GM03348 (cell line): ENCODE results near the gene RAMP2.

Experiments used
- DNase-seq: peaks from one replicate; pipeline ENCODE4 v3.0.0; 2012; ENCODE audit warnings: low spot score

Gene RAMP2

DNA sequence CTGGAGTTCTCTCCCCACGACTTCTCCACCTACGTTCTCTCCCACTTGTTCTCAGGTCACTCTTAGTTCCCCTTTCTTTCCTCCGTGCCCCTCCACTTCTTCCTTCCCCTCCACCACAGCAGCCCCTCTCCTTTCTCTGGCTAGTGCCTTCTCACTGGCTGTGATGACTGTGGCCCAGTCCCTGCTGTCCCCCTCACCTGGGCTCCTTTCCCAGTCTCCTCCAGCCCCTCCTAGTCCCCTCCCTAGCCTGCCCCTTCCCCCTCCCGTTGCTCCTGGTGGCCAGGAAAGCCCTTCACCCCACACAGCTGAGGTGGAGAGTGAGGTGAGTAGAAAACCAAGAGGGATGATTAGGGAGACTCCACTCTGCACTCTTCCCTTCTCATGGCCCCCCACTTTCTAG is 34.0 kb downstream of the RAMP2 start:
- DNase-seq: no peak

DNA sequence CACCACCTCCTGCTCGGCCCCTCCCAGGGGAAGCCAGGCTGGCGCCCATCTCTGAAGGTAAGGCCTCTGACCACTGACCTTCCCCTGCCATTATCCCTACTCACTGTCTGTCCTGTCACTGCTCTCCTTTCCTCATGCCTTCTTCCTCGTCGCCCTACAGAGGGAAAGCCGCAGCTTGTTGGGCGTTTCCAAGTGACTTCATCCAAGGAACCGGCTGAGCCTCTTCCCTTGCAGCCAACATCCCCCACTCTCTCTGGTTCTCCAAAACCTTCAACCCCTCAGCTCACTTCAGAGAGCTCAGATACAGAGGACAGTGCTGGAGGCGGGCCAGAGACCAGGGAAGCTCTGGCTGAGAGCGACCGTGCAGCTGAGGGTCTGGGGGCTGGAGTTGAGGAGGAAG is 34.4 kb downstream of the RAMP2 start:
- no peak for DNase-seq

DNA sequence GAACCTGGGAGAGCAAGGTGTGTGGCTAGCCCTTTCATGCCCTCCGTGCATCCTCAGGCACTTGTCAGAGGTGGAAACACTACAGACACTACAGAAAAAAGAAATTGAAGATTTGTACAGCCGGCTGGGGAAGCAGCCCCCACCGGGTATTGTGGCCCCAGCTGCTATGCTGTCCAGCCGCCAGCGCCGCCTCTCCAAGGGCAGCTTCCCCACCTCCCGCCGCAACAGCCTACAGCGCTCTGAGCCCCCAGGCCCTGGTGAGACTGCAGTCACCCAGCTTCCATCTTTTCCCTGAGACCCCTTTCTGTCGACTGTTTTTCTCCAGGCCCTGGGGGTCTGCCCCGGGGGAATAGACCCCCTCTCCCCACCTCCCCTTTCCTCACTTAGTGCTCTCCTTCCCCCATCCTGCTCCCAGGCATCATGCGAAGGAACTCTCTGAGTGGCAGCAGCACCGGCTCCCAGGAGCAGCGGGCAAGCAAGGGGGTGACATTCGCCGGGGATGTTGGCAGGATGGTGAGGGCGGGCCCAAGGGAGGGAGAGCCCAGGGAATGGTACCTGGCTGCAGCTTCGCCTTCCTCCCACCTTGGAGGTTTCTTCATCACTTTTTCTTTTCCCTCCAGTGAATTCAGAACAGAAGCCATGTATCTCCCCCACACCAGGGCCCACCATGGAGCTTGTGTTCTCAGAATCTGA is 35.2 kb downstream of the RAMP2 start:
- DNase-seq: no peak

DNA sequence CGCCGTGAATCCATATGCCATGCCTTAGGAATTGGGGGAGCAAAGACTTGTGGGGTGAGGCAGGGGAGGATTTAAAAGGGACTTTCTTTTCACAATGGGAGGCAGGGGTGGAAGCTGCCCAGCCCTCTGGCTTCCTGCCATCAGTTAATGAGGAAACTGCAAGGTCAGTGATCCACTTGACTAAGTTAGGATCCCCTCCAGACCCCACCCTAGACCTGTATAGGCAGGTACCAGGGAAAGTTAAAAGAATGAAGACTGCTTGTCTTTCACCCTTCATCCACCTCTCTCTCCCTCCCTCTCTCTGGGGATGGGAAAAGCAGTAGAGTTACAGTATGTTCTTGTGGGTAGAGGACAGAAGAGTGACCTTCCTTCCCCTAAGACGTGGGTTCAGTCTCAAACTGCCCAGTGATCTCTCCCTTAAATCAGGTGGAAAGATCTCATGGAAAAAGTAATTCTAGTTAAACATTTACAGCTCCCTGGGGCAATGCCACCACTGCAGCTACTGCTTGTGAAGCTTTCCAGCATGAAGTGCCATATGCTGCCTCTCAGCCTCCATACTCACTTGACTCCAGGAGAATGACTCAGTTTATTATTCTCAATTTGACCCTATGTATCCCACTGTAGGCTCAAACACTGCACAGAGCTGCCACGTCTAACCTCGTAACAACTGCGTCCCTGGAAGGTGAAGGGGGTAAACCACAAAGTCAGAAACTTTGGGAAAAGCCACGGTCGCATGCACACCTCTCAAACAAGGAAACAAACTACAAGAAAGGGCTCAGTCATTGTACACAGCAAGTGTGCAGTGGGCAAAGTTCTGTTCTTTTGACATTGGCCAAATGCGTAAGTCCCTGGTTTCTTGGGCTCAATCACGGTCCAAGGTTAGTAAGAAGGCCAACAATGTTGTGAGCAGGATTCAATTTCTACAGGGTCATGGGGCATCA is 36.3 kb downstream of the RAMP2 start:
- DNase-seq: no peak

DNA sequence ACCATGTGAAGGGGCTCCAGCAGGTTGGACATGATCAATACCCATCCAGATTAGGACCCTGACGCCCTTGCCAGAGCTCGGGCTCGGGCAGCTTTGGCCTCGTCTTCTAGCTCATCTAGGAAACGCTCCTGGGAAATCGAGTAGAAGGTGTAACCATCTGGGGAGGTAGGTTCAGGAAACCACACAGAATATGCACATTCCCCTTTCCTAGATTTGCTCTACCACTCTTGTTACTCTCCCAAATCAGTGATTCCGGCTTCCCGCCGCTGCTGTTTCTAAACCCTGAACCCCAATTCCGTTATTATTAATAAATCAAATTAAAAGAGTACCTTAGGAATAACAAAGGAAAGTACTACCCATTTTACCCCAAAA is 37.0 kb downstream of the RAMP2 start:
- DNase-seq: no peak

DNA sequence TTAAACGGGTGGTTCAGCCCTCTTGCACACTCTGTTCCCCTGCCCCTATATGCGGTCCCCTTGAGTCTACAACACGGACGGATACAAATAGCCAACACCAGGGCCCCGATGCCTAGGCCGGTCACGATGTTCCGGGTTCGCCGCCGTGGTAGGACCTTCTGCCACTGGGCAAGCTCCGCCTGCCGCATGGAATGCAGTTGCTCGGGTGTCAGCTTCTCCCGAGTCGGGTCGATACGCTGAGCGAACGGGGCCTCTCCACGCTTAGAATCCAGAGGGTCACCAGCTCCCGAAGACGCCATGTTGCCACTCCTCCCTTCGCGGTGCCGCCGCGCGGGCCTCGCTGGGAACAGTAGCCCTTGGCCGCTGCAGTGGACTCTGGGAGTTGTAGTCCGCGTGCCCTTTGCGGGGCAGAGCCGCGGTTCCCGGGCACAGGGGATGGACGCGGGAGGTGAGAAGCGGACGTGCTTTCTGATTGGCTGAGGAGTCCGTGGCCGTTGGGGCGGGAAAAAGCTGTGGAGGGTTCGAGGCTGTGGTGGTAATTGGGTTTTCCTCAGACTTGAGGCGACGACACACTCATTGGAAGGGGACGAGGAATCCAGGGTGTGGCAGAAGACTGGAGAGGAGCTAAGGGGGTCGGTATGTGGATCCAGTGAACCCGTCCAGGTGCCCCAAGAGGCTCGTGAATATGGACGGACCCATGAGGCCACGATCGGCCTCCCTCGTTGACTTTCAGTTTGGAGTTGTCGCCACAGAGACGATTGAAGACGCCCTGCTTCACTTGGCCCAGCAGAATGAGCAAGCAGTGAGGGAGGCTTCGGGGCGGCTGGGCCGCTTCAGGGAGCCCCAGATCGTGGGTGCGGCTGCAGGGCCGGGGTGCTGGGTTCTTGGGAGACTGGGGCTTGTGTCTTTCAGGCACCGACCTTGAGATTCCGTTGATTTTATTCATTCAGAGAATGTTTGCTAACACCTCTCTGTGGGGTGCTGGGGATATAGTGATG is 37.7 kb downstream of the RAMP2 start, which contains the start of the genes CNTD1 and COA3:
TSS of gene CNTD1 (plus strand) at position 479 of the 998 bp plus-strand sequence. CDS start at position 686, 207 bp downstream.
TSS of gene COA3 (minus strand) at position 322 of the 998 bp plus-strand sequence. CDS start at position 299, 23 bp downstream.
- peak; percentile 94 for DNase-seq

DNA sequence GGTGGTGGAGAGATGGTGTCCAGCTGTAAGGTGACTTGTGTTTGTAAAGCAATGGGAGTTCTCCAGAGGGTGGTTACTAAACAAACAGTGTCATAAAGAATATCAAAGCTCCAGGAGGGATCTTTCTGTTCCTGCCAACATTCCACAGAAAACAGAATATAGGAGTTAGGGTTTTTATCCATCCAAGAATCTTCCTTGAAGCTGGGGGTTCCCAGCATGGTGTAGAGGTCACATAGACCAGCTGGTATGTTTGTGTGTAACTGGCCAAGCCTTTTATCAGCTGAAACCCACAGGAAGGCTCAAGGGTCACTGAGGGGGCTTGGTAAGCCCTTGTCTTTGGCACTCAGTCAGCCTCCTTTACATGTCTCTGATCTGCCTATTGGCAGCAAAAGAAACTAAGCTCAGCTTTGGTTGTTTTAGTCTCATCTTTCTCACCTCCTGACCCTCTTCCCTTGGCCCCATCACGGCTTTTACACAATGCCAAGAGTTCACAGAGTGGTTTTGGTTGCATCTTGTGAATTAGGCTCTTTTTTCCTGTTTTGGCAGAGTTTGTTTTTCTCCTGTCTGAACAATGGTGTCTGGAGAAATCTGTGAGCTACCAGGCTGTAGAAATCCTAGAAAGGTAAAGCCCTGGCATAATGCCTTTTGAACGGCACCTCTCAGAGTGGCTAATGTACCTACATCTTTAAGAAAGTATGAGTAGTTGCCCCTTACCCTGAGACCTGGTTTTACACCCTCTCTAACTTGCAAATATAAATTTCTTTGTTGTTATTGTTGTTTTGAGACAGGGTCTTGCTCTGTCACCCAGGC is 42.3 kb downstream of the RAMP2 start:
- no peak for DNase-seq

DNA sequence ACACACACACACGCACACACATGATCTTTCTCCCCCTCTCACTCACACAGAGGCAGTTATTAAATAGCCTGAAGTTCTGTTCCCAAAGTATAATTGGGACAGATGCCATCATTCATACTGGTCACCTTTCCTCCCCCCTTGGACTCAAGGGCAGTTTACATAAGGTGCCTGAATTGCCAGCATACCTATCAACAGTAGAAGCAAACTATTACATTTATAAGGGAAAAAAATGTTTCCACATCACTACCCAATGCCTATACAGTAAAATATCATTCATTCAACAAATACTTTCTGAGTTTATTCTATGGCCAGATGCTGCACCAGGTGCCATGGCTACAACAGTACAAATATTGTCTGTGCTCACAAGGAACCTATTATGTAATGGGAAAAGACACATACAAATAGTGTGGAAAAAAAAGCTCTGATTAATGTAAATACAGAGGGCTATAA is 43.9 kb downstream of the RAMP2 start:
- no peak for DNase-seq

DNA sequence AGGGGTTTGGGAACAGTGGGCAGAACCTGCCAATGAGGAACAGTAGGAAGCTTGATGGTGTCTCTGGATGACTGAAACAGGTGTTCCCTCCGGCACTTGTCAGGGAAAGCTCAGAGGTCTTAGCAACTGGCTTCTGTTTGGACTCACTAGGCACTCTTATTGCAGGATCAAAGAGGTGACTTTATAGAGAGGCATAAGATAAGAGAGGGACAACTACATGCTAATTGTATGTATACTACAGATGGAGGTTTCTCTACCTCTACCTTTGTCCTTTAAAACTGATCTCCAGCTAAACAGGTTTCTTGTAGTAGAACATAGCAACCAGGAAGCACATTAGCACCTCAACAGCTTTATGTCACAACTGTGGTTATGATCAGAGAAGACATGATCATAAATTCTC is 45.2 kb downstream of the RAMP2 start:
- DNase-seq: no peak

DNA sequence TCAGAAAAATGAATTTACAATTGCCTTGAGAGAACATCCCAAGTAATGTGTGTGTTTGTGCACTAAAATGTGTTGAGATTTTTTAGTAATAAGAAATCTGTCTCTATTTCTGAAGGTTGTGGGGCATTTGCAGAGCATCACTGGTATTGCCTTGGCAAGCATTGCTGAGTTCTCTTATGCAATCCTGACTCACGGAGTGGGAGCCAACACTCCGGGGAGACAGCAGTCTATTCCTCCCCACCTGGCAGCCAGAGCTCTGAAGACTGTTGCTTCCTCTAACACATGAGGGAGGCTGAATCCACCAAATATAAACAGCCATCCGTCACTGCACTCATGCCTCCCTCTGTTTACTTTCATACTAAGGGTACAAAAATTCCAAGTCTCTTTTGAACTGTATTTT is 48.2 kb downstream of the RAMP2 start:
- peak; percentile 92 for DNase-seq
